GM18502 (cell line): ENCODE data around the gene SHKBP1.

Experiments used
- ATAC-seq: cut with Tn5 transposase; IDR thresholded peaks from one replicate; pipeline ENCODE4 v1.9.1; 2021; ENCODE audit warnings: mild to moderate bottlenecking; ENCODE audit not compliant: unreplicated experiment, poor library complexity

The SHKBP1 gene

GRCh38 chr19:40599902-40600569 is 23.4 kb downstream of the SHKBP1 start:
- ATAC-seq = no peak

GRCh38 chr19:40600570-40601133 is 24.0 kb downstream of the SHKBP1 start:
- no peak for ATAC-seq

- no peak for ATAC-seq
These were observed 24.7 kb downstream of the SHKBP1 start, which contains the start of gene LTBP4 for GRCh38 chr19:40601134-40601974. Gene LTBP4, plus strand, starts transcription at chr19:40601369. Its CDS starts 19 bp downstream, at chr19:40601388.

GRCh38 chr19:40603071-40603388 is 26.4 kb downstream of the SHKBP1 start:
- no peak for ATAC-seq

GRCh38 chr19:40603389-40604170 is 26.9 kb downstream of the SHKBP1 start:
- ATAC-seq = peak; percentile 67

- no peak for ATAC-seq
These were observed 27.5 kb downstream of the SHKBP1 start for GRCh38 chr19:40604171-40604646.

GRCh38 chr19:40604647-40605215 is 28.1 kb downstream of the SHKBP1 start:
- no peak for ATAC-seq

GRCh38 chr19:40605216-40605971 is 28.7 kb downstream of the SHKBP1 start:
- peak; percentile 31 for ATAC-seq

- no peak for ATAC-seq
These were observed 30.9 kb downstream of the SHKBP1 start for GRCh38 chr19:40607311-40608239.

GRCh38 chr19:40608240-40608621 is 31.6 kb downstream of the SHKBP1 start:
- ATAC-seq = no peak

- ATAC-seq = no peak
These were observed 32.3 kb downstream of the SHKBP1 start for GRCh38 chr19:40608957-40609356.

GRCh38 chr19:40609561-40610395 is 33.1 kb downstream of the SHKBP1 start:
- ATAC-seq = peak; percentile 52

GRCh38 chr19:40610396-40611064 is 33.9 kb downstream of the SHKBP1 start:
- ATAC-seq = no peak

- ATAC-seq = no peak
These were observed 34.4 kb downstream of the SHKBP1 start for GRCh38 chr19:40611096-40611495.

- no peak for ATAC-seq
These were observed 35.4 kb downstream of the SHKBP1 start for GRCh38 chr19:40611900-40612698.
